ENCODE results near the gene ADGRL3. TPM values are rescaled to one million over a fixed set of nuclear protein-coding genes. Genes with fewer than 3 reads are reported as not detected.

Gene ADGRL3
- total RNA-seq, 1 donor from 2014 or later, result 44.8 TPM

DNA sequence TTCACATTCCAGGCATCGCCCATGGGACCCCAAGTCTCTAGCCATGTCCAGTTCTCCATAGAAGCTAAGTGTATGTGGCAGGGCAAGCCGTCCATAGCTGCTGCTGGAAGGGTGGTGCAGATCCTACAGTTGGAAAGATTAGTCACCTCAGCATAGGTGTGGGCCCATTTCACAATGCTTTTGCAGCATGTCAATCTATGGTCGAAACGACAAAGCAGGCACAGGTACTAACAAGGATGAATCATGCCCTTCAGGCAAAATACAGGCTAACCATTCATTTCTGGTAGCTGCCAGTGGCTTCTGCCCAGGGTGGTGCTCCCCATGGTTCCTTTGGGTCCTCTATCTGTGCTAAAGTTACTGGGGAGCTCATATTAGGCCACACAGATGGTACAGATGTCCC lies 225.2 kb downstream of the ADGRL3 start:
- peaks cover 4% of the 10 kb centered on the region for H3K27me3 Mint-ChIP-seq (ENCODE audit: unreplicated experiment)
- TF ChIP-seq, protein P1, sequence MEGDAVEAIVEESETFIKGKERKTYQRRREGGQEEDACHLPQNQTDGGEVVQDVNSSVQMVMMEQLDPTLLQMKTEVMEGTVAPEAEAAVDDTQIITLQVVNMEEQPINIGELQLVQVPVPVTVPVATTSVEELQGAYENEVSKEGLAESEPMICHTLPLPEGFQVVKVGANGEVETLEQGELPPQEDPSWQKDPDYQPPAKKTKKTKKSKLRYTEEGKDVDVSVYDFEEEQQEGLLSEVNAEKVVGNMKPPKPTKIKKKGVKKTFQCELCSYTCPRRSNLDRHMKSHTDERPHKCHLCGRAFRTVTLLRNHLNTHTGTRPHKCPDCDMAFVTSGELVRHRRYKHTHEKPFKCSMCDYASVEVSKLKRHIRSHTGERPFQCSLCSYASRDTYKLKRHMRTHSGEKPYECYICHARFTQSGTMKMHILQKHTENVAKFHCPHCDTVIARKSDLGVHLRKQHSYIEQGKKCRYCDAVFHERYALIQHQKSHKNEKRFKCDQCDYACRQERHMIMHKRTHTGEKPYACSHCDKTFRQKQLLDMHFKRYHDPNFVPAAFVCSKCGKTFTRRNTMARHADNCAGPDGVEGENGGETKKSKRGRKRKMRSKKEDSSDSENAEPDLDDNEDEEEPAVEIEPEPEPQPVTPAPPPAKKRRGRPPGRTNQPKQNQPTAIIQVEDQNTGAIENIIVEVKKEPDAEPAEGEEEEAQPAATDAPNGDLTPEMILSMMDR (IDR thresholded peaks at IDR 0.05; ENCODE audit: unreplicated experiment), result no peak
- DNase-seq (ENCODE audit: low spot score), result no peak
- H3K4me1 Mint-ChIP-seq (ENCODE audit: unreplicated experiment), result no peaks in the 10 kb centered on the region
- H3K4me3 Mint-ChIP-seq (ENCODE audit: unreplicated experiment), result no peak overlapping the region
- peaks cover 6% of the 10 kb centered on the region for H3K36me3 Mint-ChIP-seq (ENCODE audit: low read depth, unreplicated experiment)
- H3K9me3 Mint-ChIP-seq (ENCODE audit: unreplicated experiment), result no peaks in the 10 kb centered on the region
- H3K27ac Mint-ChIP-seq (ENCODE audit: unreplicated experiment), result no peak overlapping the region

DNA sequence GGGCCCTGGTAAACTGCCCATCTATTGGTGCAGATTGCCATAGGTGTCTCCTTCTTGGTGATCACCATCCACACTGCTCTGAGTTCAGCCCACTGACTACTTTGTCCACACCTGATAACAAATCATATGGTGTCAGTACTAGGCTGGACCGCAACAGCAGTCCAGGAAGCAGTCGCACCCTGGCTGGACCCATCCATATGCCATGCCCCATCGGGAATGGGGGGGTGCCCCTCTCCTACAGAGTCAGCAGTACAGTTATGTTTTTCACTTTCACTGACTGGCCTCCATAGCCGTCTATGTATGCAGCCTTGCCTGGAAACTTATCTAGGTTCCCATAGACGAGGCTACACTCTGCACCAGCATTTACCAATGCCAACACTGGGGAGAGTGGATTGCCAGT lies 226.1 kb downstream of the ADGRL3 start:
- H3K4me3 Mint-ChIP-seq (ENCODE audit: unreplicated experiment), result no peak overlapping the region
- peaks cover 6% of the 10 kb centered on the region for H3K36me3 Mint-ChIP-seq (ENCODE audit: low read depth, unreplicated experiment)
- no peak for DNase-seq (ENCODE audit: low spot score)
- H3K9me3 Mint-ChIP-seq (ENCODE audit: unreplicated experiment), result no peaks in the 10 kb centered on the region
- TF ChIP-seq, protein P1 (IDR thresholded peaks at IDR 0.05; ENCODE audit: unreplicated experiment), result no peak
- H3K27me3 Mint-ChIP-seq (ENCODE audit: unreplicated experiment), result peaks cover 1% of the 10 kb centered on the region
- no peaks in the 10 kb centered on the region for H3K4me1 Mint-ChIP-seq (ENCODE audit: unreplicated experiment)
- no peak overlapping the region for H3K27ac Mint-ChIP-seq (ENCODE audit: unreplicated experiment)

DNA sequence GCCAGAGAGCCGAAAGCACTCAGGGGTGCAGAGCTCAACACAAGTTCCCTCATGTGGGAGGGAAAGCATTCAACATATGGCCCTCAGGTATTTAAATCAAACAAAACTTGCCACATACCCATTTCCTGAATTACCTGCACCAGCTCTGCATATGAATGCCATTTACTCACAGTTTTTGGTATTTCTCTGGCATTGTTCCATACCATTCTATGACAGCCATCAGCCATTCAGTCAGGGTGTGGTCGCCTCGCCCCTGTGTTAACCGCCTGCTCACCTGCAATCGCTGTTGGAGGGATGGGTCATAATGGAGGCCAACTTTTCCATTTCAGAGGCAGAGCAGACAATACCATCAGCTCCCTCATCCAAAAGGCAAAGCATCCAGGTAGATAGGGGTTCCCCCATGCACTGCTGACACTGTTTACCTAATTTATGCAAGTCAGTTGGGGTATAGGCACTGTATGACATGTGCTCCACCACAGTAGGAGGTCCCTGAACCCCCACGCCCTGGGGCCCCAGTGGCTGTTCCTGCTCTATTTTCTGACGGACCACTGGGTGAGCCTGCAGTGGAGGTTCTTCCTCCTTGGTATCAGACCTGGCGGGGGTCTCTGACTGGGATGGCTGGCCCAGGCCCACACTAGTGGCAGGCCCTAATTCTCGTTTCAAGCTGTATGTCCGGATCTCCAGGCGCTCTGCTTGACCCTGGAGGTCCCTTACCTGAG lies 227.1 kb downstream of the ADGRL3 start:
- TF ChIP-seq, protein P1 (IDR thresholded peaks at IDR 0.05; ENCODE audit: unreplicated experiment), result no peak
- Mint-ChIP-seq H3K9me3 (ENCODE audit: unreplicated experiment) (no peaks in the 10 kb centered on the region), H3K4me3 (ENCODE audit: unreplicated experiment) (no peak overlapping the region), H3K27ac (ENCODE audit: unreplicated experiment) (no peak overlapping the region), H3K4me1 (ENCODE audit: unreplicated experiment) (no peaks in the 10 kb centered on the region), H3K27me3 (ENCODE audit: unreplicated experiment) (peaks cover 1% of the 10 kb centered on the region), H3K36me3 (ENCODE audit: low read depth, unreplicated experiment) (peaks cover 6% of the 10 kb centered on the region)
- DNase-seq (ENCODE audit: low spot score), result no peak

DNA sequence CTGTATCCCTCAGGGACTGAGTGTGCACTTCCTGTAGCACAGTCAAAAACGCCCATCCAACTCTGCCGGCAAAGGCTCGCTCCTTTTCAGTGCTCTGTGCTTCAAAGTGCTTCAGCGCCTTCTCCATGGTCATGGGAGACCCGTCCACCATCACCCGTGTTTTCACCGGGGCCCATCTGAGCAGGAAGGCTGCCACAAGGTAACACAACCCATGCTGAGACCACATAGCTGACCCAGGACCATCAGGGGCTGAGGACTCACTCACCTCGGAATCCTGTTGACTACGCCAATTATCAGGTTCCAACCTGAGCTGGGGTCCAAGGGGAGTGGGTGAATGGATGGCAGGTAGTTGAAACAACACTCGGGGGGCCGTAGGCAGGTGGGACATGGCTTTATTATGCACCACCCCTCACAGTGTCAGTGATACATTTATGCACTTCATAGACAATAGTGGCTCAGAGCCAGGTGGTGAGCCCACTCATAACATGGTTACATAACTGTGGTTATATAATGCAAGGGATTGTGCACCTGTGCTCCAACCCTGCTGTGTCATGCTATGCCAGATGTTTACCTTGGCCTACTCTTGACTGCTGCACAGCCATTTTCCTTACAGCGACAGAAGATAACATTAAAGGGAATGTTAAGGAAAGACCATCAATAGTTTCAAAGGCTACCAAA lies 227.8 kb downstream of the ADGRL3 start:
- Mint-ChIP-seq H3K27ac (ENCODE audit: unreplicated experiment) (no peak overlapping the region), H3K36me3 (ENCODE audit: low read depth, unreplicated experiment) (peaks cover 6% of the 10 kb centered on the region), H3K27me3 (ENCODE audit: unreplicated experiment) (peaks cover 1% of the 10 kb centered on the region), H3K9me3 (ENCODE audit: unreplicated experiment) (no peaks in the 10 kb centered on the region), H3K4me3 (ENCODE audit: unreplicated experiment) (no peak overlapping the region), H3K4me1 (ENCODE audit: unreplicated experiment) (no peaks in the 10 kb centered on the region)
- DNase-seq (ENCODE audit: low spot score), result no peak
- TF ChIP-seq, protein P1 (IDR thresholded peaks at IDR 0.05; ENCODE audit: unreplicated experiment), result no peak

DNA sequence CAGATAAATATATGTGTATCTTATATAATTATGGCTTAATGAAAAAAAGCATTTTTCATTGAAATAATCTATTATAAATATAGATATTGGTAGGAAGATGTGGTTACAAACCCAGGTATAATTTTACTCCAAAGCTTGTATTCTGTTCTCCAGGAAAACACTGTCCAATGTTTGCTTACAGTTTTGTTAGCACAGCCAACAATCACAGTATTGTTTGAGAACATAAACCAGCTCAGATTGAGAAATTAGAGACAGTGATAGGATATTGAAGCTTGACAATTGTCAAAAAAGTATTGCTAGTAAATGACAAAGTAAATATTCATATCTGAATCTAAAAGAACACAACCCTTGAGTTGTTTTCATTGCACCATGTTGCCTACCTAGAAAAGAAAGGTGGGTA lies 228.8 kb downstream of the ADGRL3 start:
- no peak overlapping the region for H3K27ac Mint-ChIP-seq (ENCODE audit: unreplicated experiment)
- H3K9me3 Mint-ChIP-seq (ENCODE audit: unreplicated experiment), result no peaks in the 10 kb centered on the region
- TF ChIP-seq, protein P1 (IDR thresholded peaks at IDR 0.05; ENCODE audit: unreplicated experiment), result no peak
- H3K4me3 Mint-ChIP-seq (ENCODE audit: unreplicated experiment), result no peak overlapping the region
- no peak for DNase-seq (ENCODE audit: low spot score)
- H3K4me1 Mint-ChIP-seq (ENCODE audit: unreplicated experiment), result no peaks in the 10 kb centered on the region
- no peaks in the 10 kb centered on the region for H3K36me3 Mint-ChIP-seq (ENCODE audit: low read depth, unreplicated experiment)
- no peaks in the 10 kb centered on the region for H3K27me3 Mint-ChIP-seq (ENCODE audit: unreplicated experiment)

All from endothelial cell (in vitro differentiated cells).